Suprapubic skin (tissue), 4 donors: ENCODE measurements around the gene SCG2. TPM values are rescaled to one million over a fixed set of nuclear protein-coding genes. Genes with fewer than 3 reads are reported as not detected.

Experiments
- DNase-seq, 2 donors: peaks; one replicate each; pipeline ENCODE4 v3.0.0-alpha.2; 2019; ENCODE audit warnings: low spot score in 2 of 2
- H3K27ac ChIP-seq: fragments of 200-600 bp; sonication (generic); one replicate; pipeline ENCODE4 v1.5.1; 2019
- H3K27me3 ChIP-seq: fragments of 200-600 bp; sonication (generic); one replicate; pipeline ENCODE4 v1.5.1; 2019
- H3K36me3 ChIP-seq: fragments of 200-600 bp; sonication (generic); one replicate; pipeline ENCODE4 v1.5.1; 2019
- H3K4me1 ChIP-seq: fragments of 200-600 bp; sonication (generic); one replicate; pipeline ENCODE4 v1.5.1; 2019
- H3K4me3 ChIP-seq: fragments of 200-600 bp; sonication (generic); one replicate; pipeline ENCODE4 v1.5.1; 2019; ENCODE audit warnings: mild to moderate bottlenecking
- H3K9me3 ChIP-seq: fragments of 200-600 bp; sonication (generic); one replicate; pipeline ENCODE4 v1.5.1; 2019
- CTCF ChIP-seq, 2 donors: fragments of 200-600 bp in 1 of 2; fragments of 450-650 bp in 1 of 2; sonication (generic) in 1 of 2; IDR thresholded peaks; one replicate each; pipeline ENCODE4 v1.5.1; 2016 to 2019; ENCODE audit warnings: antibody characterized with exemption in 2 of 2, mild to moderate bottlenecking in 1 of 2, moderate library complexity in 1 of 2
- EP300 ChIP-seq: sonication (generic); formaldehyde crosslinking; IDR thresholded peaks from one replicate; pipeline ENCODE4 v1.6.1; 2017; ENCODE audit warnings: antibody characterized with exemption
- POLR2A ChIP-seq, 2 donors: fragments of 450-650 bp; IDR thresholded peaks; one replicate each; pipeline ENCODE4 v1.6.1; 2017; ENCODE audit warnings: antibody characterized with exemption in 2 of 2, mild to moderate bottlenecking in 2 of 2, moderate library complexity in 2 of 2
- POLR2AphosphoS5 ChIP-seq, 3 donors: sonication (generic); formaldehyde crosslinking; IDR thresholded peaks; one replicate each; pipeline ENCODE4 v1.6.1; 2017; ENCODE audit warnings: antibody characterized with exemption in 3 of 3
- WGBS: methylation state at CpG from one replicate; pipeline ENCODE4 v1.1.5; 2018; 5-methylcytosine and 5-hydroxymethylcytosine counted together
- total RNA-seq, 4 donors: library from RNA; depleted of rRNA; stranded (reverse); fragments of >200 nt; gene quantifications; one replicate each; pipeline ENCODE4 v1.1.0, GENCODE V29; 2016

SCG2 gene
- total RNA-seq, 4 donors from 2014 or later = not detected

GRCh38 chr2:223566396-223566795, 35.8 kb downstream of the SCG2 start:
- no peak overlapping the region for H3K27ac ChIP-seq
- 84% methylated on average over 1 of the region's 1 CpG for WGBS
- H3K27me3 ChIP-seq = no peaks in the 10 kb centered on the region
- no peaks in the 10 kb centered on the region for H3K9me3 ChIP-seq
- DNase-seq = no peak
- TF ChIP-seq EP300 (no peak), CTCF (IDR thresholded peaks at IDR 0.05) (no peak), POLR2AphosphoS5 (IDR thresholded peaks at IDR 0.05) (no peak), POLR2A (IDR thresholded peaks at IDR 0.05) (no peak)
- no peak overlapping the region for H3K4me3 ChIP-seq
- no peaks in the 10 kb centered on the region for H3K4me1 ChIP-seq
- no peaks in the 10 kb centered on the region for H3K36me3 ChIP-seq

- no peak overlapping the region for H3K27ac ChIP-seq
- H3K9me3 ChIP-seq = no peaks in the 10 kb centered on the region
- H3K36me3 ChIP-seq = no peaks in the 10 kb centered on the region
- no peak overlapping the region for H3K4me3 ChIP-seq
- H3K4me1 ChIP-seq = no peaks in the 10 kb centered on the region
- TF ChIP-seq CTCF (IDR thresholded peaks at IDR 0.05) (no peak), POLR2A (IDR thresholded peaks at IDR 0.05) (no peak), POLR2AphosphoS5 (IDR thresholded peaks at IDR 0.05) (no peak), EP300 (no peak)
- DNase-seq = no peak
- H3K27me3 ChIP-seq = no peaks in the 10 kb centered on the region
These were observed 38.7 kb downstream of the SCG2 start for GRCh38 chr2:223563462-223563861.

GRCh38 chr2:223562078-223562477, 40.1 kb downstream of the SCG2 start:
- H3K4me1 ChIP-seq = no peaks in the 10 kb centered on the region
- DNase-seq = no peak
- TF ChIP-seq EP300 (no peak), POLR2AphosphoS5 (IDR thresholded peaks at IDR 0.05) (no peak), CTCF (IDR thresholded peaks at IDR 0.05) (no peak), POLR2A (IDR thresholded peaks at IDR 0.05) (no peak)
- H3K36me3 ChIP-seq = no peaks in the 10 kb centered on the region
- H3K9me3 ChIP-seq = no peaks in the 10 kb centered on the region
- WGBS = 96% methylated on average over 2 of the region's 2 CpGs
- H3K27me3 ChIP-seq = no peaks in the 10 kb centered on the region
- no peak overlapping the region for H3K4me3 ChIP-seq
- H3K27ac ChIP-seq = no peak overlapping the region

- H3K4me3 ChIP-seq = no peak overlapping the region
- no peaks in the 10 kb centered on the region for H3K4me1 ChIP-seq
- no peak overlapping the region for H3K27ac ChIP-seq
- 82% methylated on average over 7 of the region's 7 CpGs for WGBS
- TF ChIP-seq POLR2A (IDR thresholded peaks at IDR 0.05) = no peak
- no peak for TF ChIP-seq POLR2AphosphoS5 (IDR thresholded peaks at IDR 0.05)
- TF ChIP-seq CTCF (IDR thresholded peaks at IDR 0.05) = no peak
- TF ChIP-seq EP300 = no peak
- DNase-seq = no peak
- no peaks in the 10 kb centered on the region for H3K9me3 ChIP-seq
- H3K36me3 ChIP-seq = no peaks in the 10 kb centered on the region
- peaks cover 3% of the 10 kb centered on the region for H3K27me3 ChIP-seq
These were observed 41.3 kb downstream of the SCG2 start for GRCh38 chr2:223560749-223561435.

GRCh38 chr2:223558970-223559369, 43.2 kb downstream of the SCG2 start:
- Histone ChIP-seq H3K27me3 (peaks cover 12% of the 10 kb centered on the region), H3K27ac (no peak overlapping the region), H3K4me1 (no peaks in the 10 kb centered on the region), H3K36me3 (no peaks in the 10 kb centered on the region), H3K4me3 (no peak overlapping the region), H3K9me3 (no peaks in the 10 kb centered on the region)
- TF ChIP-seq POLR2AphosphoS5 (IDR thresholded peaks at IDR 0.05) (no peak), POLR2A (IDR thresholded peaks at IDR 0.05) (no peak), CTCF (IDR thresholded peaks at IDR 0.05) (no peak), EP300 (no peak)
- 33% methylated on average over 1 of the region's 1 CpG for WGBS
- DNase-seq = no peak
